ENCODE measurements around the gene FRMD5.

FRMD5 gene

GRCh38 chr15:43920815-43921214, 274.3 kb downstream of the FRMD5 start:
- no peak for FAIRE-seq

- FAIRE-seq = no peak
These were observed 274.8 kb downstream of the FRMD5 start for GRCh38 chr15:43920254-43920600.

- no peak for FAIRE-seq
These were observed 275.4 kb downstream of the FRMD5 start for GRCh38 chr15:43919540-43920253.

GRCh38 chr15:43918717-43919116, 276.4 kb downstream of the FRMD5 start:
- no peak for FAIRE-seq

- FAIRE-seq = no peak
These were observed 278.8 kb downstream of the FRMD5 start for GRCh38 chr15:43916326-43916660.

GRCh38 chr15:43915631-43916325, 279.3 kb downstream of the FRMD5 start:
- no peak for FAIRE-seq

- no peak for FAIRE-seq
These were observed 281.1 kb downstream of the FRMD5 start for GRCh38 chr15:43913941-43914340.

GRCh38 chr15:43913026-43913780, 281.9 kb downstream of the FRMD5 start:
- FAIRE-seq = no peak

GRCh38 chr15:43912208-43912607, 282.9 kb downstream of the FRMD5 start:
- no peak for FAIRE-seq

- FAIRE-seq = no peak
These were observed 283.8 kb downstream of the FRMD5 start for GRCh38 chr15:43911235-43911781.

- no peak for FAIRE-seq
These were observed 286.5 kb downstream of the FRMD5 start for GRCh38 chr15:43908516-43909050.

GRCh38 chr15:43905755-43906154, 289.3 kb downstream of the FRMD5 start:
- FAIRE-seq = no peak

GRCh38 chr15:43903864-43904290, 291.2 kb downstream of the FRMD5 start:
- FAIRE-seq = no peak

- no peak for FAIRE-seq
These were observed 293.6 kb downstream of the FRMD5 start for GRCh38 chr15:43901495-43901894.

- no peak for FAIRE-seq
These were observed 294.1 kb downstream of the FRMD5 start for GRCh38 chr15:43900996-43901395.

GRCh38 chr15:43899928-43900327, 295.1 kb downstream of the FRMD5 start:
- FAIRE-seq = no peak

- FAIRE-seq = no peak
These were observed 296.2 kb downstream of the FRMD5 start for GRCh38 chr15:43898891-43899290.

- no peak for FAIRE-seq
These were observed 298.5 kb downstream of the FRMD5 start for GRCh38 chr15:43896543-43896942.

GRCh38 chr15:43895586-43895985, 299.5 kb downstream of the FRMD5 start:
- no peak for FAIRE-seq

- FAIRE-seq = no peak
These were observed 301.1 kb downstream of the FRMD5 start for GRCh38 chr15:43893956-43894355.

GRCh38 chr15:43889042-43889441, 306.0 kb downstream of the FRMD5 start:
- no peak for FAIRE-seq

- FAIRE-seq = no peak
These were observed 307.2 kb downstream of the FRMD5 start for GRCh38 chr15:43887901-43888300.

GRCh38 chr15:43886558-43886957, 308.5 kb downstream of the FRMD5 start:
- no peak for FAIRE-seq
